Activated CD4-positive, alpha-beta T cell treated with anti-CD3 and anti-CD28 coated beads, Interleukin-10, Interleukin-2, amounts not matched to agents 100 ng/mL and 50 ng/mL, durations not matched to agents 16 hours and 8 hours (primary cell): ENCODE data around the gene FBXL13.
"Not testable (repeated sequence)": the region's sequence is repeated elsewhere in the genome, so short reads cannot be mapped to it uniquely, and the experiment has no call there.

Experiments used
- DNase-seq: peaks from one replicate; pipeline ENCODE4 v3.0.0-alpha.2; 2020

Gene FBXL13

DNA sequence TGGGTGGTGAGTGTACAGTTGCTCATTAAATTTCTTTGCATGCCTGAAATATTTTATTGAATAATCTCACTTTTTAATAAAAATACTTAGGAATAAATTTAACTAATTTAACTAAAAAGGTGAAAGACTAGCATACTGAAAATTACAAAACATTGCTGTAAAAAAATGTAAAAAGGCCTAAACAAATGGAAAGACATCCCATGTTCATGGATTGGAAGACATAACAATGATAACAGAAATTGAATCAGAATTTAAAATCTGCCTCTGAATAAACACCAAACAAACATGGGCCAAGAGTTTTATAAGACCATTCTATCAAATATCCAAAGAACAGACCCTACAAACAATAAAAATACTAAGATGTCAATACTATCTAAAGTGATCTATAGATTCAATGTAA is 94.9 kb downstream of the FBXL13 start:
- DNase-seq: no peak

DNA sequence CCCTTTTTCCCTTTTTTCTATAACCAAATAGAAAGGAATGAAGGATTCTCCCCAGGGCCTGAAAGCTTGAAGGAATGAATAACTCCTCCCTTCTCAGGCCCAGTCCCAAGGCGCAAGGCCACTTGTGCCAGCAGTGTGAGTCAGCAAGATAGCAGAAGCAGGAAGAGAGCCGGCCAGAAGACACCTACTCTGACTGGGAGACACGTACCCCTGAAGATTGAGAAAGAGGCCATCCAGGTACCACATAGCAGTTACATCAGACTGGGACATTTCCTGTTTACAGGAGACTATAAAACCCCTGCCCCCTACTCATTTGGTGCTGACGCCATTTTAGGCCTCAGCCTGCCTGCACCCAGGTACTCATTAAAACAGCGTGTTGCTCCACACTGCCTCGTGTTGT is 96.3 kb downstream of the FBXL13 start:
- DNase-seq: no peak

DNA sequence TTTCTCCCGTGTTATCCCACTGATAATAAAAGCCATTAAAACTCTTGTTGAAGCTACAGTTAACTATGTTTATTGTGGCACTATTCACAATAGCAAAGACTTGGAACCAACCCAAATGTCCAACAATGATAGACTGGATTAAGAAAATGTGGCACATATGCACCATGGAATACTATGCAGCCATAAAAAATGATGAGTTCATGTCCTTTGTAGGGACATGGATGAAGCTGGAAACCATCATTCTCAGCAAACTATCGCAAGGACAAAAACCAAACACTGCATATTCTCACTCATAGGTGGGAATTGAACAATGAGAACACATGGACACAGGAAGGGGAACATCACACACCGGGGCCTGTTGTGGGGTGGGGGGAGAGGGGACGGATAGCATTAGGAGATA is 97.0 kb downstream of the FBXL13 start:
- DNase-seq: not testable (repeated sequence)

DNA sequence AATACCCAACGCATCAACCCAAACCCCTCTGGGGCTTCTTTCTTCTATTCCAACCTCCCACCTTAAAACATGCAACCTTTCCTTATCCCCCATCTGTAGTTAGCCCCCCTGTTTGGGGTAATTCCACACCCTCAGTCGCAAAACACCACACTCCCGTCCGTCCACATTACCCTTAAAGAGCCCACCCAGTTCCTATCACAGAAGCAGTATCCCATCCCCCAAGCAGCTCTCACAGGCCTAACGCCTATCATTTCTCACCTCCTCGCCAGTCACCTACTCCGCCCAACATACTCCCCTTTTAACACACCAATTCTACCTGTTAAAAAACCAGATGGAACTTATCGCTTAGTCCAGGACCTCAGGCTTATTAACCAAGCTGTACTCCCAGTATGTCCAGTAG is 98.1 kb downstream of the FBXL13 start:
- no peak for DNase-seq

DNA sequence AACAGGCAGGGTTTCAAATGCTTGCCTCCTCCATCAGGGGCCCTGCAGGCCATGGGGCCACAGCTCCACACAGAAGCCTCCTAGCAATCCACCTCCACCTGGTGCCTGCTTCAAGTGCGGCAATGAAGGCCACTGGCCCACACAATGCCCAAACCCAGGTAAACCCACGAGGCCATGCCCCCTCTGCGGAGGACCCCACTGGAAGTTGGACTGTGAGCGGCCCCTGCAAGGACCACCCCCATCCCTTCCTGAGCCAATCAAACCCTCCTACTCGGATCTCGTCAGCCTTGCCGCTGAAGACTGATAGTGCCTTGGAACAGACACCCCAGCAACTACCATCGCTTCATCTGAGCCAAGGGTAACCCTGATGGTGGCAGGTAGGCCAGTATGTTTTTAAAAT is 98.7 kb downstream of the FBXL13 start:
- DNase-seq: no peak

DNA sequence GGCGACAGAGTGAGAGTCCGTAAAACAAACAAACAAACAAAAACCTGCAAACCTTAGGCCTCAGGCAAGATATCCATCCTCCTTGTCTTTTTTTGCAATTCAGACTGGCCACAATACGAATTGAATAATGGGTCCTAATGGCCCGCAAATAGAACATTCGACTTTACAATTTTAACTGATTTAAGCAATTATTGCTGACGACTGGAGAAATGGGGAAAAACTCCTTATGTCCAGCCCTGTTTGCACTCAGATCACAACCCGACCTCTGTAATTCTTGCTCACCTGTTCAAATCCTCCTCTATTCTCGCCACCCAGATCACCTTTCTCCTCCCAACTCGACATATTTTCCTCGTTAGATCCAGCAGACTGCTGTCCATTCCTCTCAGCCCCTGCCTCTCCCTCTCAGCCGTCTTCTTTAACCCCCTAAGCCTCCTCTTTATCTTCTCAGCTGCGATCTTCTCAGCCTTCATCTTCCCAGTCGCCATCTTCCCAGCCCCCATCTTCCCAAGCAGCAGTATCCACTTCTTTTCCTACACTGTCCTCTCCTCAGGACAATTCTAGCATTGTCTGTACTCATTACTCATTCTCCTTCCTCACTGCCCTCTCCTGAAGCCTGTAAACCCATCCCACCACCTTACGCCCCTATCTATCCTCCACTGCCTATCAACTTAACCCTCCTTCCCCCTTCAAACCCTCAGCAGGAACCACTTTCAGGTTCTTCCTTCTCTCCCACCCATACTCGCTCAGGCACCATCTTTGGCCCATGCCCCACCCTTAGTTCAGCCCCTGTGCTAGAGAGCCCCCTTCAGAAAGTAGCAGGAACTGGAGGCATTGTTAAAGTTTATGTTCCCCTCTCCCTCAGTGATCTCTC is 100.0 kb downstream of the FBXL13 start:
- no peak for DNase-seq

DNA sequence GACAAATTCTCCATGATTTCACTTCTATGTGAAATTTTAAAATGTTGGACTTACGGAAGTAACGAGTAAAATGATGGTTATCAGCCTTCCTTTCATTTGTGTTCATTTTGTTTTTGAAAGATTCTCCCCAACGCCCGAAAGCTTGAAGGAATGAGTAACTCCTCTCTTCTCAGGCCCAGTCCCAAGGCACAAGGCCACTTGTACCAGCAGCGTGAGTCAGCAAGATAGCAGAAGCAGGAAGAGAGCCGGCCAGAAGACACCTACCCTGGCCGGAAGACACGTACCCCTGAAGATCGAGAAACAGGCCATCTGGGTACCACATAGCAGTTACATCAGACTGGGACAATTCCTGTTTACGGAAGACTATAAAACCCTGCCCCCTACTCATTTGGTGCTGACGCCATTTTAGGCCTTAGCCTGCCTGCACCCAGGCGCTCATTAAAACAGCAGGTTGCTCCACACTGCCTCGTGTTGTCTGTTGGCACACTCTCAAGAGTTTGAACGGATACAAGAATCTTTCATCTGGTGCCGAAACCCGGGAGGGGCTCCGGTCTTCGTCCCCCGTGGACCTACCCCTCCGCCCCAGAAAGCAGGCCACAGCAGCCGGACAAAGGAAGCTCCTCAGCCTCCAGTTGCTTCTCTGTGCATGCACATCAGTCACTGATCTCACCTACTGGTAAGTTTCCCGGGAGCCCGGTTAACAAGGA is 101.3 kb downstream of the FBXL13 start:
- no peak for DNase-seq

DNA sequence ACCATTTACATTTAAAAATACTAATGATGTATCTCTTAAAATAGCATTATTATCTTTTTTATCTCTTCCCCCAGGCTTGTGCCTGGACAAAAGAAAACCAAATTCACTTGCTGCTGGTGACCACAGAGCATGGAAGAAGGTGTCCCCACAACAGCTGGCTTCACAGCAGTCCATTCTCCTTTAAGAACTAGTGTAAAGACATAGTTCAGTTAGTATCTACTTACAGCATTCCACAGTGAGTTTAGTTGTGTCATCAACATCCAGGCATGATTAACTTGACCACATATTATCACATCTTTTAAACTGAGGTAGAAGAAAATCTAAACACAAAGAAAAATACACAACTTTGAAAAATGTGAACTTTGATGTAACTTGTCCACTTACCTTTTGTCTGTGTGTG is 106.8 kb downstream of the FBXL13 start:
- DNase-seq: no peak

DNA sequence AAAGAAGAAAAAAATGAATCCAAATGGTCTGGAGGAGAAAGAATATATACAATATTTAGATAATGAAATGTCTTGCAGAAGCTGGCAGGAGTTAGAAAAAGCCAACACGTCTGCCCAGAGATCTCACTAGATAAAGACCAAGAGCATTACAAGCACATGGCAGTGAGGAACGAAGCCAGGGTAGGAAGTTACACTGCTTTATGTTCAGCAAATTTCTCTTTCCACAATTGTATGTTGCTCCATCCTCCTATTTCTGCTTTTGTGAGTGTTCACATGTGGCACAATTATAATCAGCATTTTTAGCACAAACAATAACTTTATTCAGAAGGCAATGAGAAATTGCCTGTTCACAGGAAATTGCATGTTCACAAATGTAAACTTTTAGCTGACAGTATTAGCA is 108.1 kb downstream of the FBXL13 start:
- no peak for DNase-seq

DNA sequence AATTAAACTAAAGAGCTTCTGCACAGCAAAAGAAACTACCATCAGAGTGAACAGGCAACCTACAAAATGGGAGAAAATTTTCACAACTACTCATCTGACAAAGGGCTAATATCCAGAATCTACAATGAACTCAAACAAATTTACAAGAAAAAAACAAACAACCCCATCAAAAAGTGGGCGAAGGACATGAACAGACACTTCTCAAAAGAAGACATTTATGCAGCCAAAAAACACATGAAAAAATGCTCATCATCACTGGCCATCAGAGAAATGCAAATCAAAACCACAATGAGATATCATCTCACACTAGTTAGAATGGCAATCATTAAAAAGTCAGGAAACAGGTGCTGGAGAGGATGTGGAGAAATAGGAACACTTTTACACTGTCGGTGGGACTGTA is 112.6 kb downstream of the FBXL13 start:
- not testable (repeated sequence) for DNase-seq

DNA sequence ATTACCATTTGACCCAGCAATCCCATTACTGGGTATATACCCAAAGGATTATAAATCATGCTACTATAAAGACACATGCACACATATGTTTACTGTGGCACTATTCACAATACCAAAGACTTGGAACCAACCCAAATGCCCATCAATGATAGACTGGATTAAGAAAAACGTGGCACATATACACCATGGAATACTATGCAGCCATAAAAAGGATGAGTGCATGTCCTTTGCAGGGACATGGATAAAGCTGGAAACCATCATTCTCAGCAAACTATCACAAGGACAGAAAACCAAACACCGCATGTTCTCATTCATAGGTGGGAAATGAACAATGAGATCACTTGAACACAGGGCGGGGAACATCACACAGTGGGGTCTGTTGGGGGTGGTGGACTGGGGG is 116.6 kb downstream of the FBXL13 start:
- DNase-seq: not testable (repeated sequence)

DNA sequence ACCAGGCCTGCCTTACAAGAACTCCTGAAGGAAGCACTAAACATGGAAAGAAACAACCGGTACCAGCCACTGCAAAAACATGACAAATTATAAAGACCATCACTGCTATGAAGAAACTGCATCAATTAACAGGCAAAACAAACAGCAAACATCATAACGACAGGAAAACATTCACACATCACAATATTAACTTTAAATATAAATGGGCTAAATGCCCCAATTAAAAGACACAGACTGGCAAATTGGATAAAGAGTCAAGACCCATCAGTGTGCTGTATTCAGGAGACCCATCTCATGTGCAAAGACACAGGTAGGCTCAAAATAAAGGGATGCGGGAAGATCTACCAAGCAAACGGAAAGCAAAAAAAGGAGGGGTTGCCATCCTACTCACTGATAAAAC is 120.2 kb downstream of the FBXL13 start:
- DNase-seq: not testable (repeated sequence)

DNA sequence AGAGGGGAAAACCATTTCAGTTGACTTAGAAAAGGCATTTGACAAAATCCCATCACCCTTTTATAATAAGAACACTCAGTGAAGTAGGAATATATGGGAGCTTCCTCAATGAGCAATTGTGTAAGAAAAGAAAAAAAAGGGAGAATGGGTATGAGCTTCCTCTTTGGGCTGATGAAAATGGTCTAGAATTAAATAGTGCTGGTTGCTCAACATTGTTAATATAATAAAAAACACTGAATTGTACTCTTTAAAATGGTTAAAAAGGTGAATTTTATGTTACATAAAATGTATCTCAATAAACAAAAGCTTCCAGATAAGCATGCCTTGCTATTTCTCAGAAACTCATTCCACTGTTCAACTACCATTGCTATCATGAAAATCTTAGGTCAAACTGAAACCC is 121.2 kb downstream of the FBXL13 start:
- no peak for DNase-seq

DNA sequence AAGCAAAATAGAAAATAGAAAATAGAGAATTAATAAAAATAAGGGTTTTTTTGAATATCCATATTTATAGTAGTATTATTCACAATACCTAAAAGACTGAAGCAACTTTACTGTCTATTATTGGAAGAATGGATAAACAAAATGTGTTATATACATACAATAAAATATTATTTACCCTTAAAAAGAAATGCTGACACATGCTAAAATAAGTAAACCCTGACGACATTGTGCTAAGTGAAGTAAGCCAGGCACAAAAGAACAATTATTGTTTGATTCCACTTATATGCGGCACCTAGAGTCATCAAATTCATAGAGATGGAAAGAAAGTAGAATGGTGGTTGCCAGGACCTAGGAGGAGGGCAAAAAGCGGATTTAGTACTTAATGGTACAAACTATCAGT is 122.8 kb downstream of the FBXL13 start:
- DNase-seq: no peak

DNA sequence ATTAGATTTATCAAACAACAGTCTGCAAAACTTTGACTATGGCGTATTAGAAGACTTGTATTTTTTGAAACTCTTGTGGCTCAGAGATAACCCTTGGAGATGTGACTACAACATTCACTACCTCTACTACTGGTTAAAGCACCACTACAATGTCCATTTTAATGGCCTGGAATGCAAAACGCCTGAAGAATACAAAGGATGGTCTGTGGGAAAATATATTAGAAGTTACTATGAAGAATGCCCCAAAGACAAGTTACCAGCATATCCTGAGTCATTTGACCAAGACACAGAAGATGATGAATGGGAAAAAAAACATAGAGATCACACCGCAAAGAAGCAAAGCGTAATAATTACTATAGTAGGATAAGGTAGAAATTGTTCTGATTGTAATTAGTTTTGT is 130.4 kb downstream of the FBXL13 start:
- DNase-seq: no peak

DNA sequence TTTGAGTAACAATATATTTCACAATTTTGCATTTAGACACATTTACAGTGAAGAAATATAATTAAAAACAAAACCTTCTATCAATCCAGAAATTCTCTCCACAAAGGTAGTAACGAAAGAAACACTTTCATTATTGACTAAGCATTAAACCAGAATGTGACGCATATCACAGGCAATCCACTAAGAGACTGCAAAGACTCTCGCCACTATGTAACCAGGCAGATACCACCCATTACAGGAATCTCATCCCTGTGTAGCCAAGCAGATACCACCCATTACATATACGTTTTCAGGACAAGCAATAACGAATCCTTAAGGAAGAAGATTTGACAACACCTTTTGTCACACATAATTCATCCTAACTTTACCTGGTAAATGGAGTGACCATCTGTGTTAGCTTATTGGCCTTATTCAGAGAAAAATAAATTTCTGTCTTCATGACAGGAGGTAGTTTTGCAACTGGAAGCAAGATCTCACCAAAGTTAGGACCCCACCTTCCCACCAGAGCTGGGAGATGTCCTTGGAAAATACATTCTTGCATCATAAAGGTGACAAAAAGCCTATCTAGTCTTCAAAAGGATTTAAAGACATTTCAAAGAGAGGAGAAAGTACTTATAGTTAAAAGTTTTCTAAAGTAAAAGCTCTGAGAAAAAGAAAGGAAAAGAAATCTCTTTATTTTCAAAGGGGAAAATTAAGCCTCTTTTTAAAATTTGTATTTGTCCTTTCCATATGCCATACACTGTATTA is 131.0 kb downstream of the FBXL13 start:
- DNase-seq: peak; percentile 69

DNA sequence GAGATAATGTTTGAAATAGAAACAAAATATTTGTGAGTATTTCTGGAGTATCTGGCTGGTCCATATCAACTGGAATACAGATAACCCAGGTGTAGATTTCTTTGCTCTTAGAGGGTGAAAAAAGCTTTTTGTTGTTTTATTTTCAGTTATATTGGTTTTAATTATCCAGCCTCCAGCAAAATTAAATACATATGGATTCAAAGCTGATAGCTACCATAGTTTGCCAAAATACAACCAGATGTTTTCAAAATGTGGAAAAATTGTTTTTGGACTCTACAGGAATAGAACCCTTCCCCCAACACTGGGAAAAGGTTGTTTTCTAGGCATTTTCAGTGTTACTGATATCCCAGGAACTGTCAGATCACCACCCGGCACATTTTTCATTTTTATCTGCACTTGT is 131.7 kb downstream of the FBXL13 start:
- DNase-seq: no peak

DNA sequence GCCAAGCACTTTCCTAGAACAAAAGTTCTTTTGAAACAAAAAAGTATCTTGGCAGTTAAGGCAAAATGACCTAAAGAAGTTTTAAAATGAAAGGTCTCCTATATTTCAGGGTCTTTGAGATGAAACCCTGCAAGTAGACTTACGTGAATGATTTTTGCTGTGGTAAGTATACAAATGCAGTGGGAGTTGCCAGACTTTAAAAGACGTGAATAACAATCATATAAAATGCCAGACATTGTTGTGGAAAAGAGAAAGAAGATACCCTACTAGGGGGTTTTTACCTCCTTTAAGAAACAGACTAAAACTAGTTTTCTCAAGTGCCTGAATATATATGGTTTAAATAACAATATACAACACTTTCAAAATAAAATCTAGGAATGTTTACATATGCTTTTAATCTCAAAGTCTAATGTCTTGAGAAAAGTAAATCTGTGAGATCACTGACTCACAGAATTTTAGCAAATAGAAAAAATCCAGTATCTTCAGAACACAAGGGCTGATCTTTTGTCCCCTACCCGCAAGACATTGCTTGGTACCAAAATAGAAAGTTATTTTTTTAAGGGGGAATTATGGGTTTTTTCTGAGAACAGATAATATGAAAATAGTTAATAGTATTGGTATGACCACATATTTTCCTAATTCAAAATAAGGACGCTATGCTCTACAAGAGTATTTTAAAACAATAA is 132.3 kb downstream of the FBXL13 start:
- no peak for DNase-seq

DNA sequence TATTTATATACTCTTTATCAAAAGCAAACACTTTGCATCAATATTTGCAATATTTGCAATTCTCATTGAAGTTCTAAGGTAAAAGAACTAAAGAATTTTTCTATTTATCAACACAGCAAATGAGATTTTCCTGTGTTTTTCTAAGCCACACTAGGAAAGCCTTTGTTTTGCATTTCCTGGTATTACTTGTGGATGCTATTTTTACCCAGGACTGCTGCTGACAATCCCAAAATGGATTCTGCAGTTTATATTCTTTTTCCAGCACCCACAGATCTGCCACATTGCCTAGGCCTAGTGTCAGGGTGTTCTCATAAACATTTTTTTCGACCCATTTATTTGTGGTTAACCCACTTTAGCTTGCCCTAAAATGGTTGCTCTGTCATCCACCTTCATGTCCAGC is 135.9 kb downstream of the FBXL13 start:
- no peak for DNase-seq

DNA sequence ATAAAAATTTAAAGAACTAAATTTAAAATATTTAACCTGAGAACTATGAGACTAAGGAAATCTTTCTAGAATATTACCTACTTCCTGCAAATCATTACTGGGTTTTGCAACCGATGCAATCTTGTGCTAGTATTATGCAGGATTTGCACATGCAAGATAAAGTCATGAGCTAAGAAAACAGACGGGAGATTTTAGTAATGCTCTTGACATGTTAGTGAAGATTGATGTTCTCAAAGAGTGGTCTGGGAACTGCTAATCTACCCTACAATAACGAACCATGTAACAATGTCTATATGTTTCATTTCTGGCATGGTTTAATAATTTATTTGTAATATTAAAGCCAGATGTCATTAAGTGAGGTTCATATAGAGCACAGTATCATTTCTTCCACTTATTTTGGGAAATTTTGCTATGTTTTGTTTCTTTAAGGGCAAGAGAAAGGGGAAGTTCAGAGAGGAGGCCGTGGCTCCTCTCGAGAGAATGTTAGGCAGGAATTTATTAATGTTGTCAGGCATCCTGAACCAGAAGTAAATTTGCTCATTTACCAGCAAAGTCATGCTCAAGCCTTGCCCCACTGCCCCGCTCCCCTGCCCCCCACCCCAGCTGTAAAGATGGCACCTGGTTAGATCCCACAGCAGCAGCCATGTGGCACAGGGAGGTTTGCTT is 139.0 kb downstream of the FBXL13 start:
- no peak for DNase-seq

DNA sequence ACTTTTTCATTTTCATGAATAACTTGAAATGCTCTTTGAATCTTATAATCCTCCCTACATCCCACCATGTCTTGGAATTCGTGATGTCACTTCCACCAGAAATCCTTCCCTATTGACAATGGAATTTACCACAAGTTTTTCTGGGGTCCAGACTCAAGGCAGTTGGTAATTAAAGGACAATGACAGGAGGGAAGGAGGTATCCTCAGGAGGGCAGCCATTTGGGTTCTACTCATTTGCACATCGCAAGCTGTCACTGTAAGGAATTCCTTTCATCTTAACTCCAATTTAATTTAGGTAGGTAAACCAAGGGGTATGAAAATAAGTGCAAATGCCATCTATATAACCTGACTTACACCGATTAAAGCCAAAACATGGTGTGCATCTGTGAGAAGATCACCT is 139.9 kb downstream of the FBXL13 start:
- no peak for DNase-seq

DNA sequence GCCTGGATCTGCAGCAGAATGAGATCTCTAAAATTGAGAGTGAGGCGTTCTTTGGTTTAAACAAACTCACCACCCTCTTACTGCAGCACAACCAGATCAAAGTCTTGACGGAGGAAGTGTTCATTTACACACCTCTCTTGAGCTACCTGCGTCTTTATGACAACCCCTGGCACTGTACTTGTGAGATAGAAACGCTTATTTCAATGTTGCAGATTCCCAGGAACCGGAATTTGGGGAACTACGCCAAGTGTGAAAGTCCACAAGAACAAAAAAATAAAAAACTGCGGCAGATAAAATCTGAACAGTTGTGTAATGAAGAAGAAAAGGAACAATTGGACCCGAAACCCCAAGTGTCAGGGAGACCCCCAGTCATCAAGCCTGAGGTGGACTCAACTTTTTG is 140.4 kb downstream of the FBXL13 start:
- no peak for DNase-seq

DNA sequence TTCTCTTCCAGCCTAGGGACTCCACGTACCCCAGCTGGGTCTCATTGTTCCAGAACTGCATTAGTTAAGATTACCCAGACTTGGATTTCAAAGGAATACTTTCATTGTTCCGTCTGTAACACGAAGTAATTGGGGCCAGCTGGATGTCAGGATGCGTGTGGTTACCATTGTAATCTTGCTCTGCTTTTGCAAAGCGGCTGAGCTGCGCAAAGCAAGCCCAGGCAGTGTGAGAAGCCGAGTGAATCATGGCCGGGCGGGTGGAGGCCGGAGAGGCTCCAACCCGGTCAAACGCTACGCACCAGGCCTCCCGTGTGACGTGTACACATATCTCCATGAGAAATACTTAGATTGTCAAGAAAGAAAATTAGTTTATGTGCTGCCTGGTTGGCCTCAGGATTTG is 140.8 kb downstream of the FBXL13 start:
- no peak for DNase-seq
